GM18502 (cell line): ENCODE results near the gene KCNMA1.

Experiments
- ATAC-seq: cut with Tn5 transposase; IDR thresholded peaks from one replicate; pipeline ENCODE4 v1.9.1; 2021; ENCODE audit warnings: mild to moderate bottlenecking; ENCODE audit not compliant: unreplicated experiment, poor library complexity

The KCNMA1 gene

DNA sequence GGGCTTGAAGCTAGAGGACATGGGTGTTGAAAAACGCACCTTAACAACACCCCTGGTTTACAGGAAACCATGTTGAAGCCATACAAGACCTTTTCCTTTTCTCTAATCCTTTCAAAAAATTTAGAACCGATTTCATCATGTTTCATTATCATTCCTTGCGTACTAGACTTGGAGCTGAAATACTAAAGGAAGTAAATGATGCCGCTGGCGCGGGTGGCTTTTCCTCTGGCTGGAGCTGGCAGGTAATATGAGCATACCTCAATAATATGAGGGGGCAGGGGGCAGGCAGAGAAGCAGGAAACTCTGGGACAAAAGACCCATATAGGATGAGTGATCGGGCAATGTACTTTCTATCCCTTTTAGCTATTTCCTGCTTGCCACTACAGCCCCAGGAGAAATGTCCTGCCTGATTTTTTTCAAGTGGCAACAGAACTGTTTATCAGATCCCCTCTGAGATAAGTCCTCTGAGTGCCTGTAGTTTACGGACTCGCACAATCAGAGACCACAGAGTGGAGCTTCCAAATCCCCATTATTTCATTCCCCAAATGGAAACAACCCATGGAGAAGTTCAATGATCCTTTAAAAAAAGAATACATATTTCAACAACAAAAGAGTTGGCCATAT, 450.1 kb downstream of the KCNMA1 start:
- ATAC-seq: no peak

DNA sequence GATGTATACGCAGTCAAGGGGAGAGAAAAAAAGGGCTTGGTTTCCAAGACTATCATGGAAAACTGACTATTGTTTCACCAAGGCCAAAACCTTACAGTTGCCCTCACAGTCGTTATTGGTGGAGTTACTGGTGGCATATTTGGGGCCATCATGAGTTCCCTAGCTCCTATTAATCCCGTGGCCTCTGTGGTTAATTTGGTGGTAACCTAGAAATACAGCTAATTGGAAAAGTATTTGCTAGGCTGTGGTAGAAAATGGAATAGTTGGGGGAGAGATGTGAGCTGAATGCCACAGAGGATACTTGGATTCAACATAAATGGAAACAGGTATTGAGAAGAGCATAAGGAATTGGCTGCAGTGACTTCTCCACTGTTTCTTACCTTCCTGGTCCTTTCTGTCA, 450.7 kb downstream of the KCNMA1 start:
- no peak for ATAC-seq

DNA sequence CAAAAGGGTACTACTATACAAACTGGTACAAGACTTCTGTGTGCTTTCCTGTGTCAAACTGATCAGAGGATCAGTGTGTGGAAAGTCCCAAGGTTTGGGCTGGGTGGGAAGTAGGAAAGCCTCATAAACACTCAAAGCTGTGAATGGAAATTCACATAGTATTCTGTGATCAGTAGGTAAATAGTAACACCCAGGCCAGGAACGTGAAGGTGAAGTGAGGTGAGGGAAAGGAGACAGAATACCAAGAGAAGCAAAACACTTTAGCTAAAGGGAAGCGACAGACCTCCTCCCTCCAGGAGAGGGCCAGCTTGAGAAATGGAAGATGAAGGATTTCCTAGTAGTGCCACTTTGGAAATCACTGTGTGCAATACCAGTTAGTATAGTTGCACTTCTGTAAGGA, 451.9 kb downstream of the KCNMA1 start:
- ATAC-seq: no peak

DNA sequence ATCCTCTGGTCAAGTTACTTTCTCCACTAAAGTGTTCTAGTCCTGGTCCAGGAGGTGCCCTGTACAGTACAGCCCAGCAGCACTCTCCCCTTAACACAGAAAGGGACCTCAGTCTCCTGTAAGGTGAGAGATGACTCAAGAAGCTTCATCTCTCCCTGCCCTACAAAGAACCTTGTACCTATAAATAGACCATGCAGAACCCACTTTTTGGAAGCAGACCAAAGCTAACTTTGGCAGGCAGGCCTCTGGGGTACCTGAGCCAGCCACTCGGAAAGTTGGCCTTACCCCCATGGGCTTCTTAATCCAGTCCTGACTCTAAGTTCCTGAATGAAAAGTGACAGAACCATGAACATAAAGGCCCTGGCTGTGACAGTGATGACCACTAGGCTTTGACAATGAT, 454.8 kb downstream of the KCNMA1 start:
- no peak for ATAC-seq

DNA sequence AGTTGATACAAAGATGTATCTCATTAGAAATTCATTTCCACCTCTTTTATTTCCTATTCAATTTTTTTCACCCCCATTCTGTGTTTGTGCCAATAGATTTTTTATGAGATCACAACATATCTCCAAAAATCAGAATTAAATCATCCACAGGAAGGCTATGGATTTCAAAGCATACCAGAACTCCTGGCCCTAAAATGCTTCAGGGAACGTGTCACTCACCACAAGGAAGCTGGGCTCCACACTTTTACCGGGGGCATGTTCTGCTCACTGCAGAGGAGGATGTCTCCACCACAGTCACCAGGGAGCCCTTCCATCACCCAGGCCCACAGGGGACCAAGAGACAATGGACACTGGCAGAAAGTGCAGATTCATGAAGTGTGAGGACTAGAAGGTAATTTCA, 456.8 kb downstream of the KCNMA1 start:
- ATAC-seq: no peak

DNA sequence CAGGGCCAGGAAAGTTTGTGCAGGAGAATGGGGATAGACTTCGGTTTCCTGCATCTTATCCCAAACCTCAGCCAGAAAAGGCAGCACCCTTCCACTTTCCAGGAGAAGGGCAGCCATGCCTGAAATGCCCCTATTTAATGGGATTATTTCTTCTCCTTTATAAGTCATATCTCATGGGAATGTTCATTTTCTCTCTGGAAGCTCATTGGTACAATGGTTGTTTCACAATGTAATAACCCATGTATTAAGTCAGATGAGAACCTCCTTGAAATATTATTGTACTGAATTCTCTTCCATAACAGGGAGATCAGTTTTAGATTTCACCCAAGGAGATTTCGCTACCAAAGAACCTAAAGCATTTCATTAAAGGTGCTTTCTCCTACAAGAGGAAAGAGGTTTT, 457.5 kb downstream of the KCNMA1 start:
- no peak for ATAC-seq

DNA sequence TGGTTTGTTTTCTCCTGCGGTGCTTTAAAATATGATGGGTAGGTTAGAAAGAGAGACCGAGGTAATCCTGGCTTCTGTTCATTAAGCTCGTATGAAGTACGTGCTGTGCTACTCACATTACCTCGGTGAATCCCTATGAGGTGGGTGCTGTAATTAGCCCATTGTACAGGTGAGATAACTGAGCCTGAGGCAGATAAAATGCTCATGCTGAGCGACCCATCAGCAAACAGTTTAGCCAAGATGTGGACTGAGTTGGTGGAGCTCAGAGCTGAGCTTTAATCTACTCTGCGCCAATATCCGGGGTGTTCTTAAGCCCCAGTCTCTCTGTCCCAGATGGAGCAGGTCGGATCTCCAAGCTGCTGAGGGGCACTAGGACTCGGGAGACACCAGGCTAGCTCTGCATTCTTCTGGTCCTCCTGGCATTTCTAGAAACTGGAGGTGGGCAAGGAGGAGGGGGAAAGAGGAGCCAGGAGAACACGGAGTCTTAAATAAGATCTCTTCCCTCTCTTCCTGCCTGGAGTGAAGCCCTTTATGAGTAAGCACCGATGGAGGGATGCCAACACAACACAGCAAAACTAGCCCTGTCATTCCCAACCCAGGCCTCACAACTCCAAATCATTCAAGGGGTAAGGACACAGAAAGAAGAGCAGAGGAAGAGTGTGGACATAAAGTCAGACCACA, 458.5 kb downstream of the KCNMA1 start:
- no peak for ATAC-seq

DNA sequence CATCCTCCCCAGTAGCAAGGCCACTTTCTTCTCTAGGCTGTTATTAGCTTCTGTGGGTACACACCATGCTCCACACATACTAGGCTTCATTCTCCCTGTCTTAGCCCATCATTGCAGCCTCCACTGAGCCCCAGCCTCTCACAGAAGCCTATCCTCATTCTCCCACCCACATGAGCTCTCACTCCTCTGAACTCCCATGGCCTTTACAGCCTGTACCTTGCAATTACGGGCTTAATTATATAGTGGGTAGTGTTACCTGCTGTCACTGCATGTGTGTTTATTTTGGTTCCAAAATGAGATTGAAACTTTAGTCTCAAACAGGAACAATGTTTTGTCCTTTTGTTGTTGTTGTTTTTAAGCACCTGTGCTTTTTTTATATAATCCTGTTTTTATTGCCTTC, 460.0 kb downstream of the KCNMA1 start:
- ATAC-seq: no peak

DNA sequence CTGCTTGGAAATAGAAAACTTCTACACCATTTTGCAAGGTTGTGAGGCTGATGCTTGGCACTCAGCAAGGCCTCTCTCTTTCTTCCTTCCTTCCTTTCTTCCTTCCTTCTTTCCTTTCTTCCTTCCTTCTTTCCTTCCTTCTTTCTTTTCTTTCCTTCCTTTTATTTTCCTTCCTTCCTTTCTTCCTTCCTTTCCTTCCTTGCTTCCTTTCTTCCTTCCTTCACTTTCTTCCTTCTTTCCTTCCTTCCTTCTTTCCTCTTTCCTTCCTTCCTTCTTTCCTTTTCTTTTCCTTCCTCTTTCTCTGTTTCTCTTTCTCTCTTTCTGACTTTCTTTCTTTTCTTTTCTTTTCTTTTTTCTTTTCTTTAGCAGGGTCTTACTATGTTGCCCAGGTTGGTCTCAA, 460.4 kb downstream of the KCNMA1 start:
- no peak for ATAC-seq

DNA sequence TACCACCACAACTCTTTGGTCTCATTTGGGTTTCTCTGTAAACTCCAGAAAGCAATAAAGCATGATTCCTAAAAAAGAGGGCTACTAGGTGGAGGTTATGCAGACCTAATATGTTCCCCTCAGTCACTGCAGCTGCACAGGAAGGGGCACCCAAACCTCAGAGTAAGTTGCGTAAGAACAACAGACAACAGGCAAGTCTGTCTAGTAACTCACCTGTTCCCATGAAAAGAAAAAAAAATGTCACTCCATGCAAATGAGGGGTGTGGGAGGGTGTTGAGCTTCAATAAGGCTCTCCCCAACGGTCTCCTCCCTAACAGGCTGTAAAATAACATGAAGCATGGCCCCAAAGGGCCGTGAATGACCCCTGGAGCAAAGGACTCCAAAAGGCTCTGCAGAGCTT, 461.4 kb downstream of the KCNMA1 start:
- ATAC-seq: no peak

DNA sequence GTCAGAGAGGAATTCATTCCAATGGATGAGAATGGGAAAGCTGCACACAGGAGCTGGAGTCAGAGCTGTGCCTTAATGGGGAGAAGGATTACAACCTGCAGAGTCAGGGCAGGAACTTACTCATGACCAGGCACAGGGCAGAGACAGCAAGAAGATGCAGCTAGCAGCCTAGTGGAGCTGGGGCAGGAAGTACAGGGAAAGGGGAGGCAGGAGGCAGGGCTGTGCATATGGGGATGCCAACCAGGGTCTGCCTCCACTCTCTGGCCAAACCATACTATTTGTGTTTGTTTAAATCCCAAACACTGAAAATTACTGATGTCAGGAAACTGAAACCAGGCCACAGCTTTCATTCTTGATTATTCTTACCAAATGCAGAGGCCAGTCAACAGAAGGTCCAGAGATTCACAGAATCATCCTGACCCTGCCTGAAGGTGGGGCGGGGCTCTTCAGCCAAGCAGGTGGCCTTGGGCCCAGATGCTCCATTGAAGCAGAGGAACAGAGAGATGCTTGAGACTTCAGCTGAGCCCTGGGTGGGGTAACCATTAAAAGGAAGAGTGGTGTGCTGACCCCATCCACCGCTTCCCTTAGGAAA, 461.9 kb downstream of the KCNMA1 start:
- no peak for ATAC-seq

DNA sequence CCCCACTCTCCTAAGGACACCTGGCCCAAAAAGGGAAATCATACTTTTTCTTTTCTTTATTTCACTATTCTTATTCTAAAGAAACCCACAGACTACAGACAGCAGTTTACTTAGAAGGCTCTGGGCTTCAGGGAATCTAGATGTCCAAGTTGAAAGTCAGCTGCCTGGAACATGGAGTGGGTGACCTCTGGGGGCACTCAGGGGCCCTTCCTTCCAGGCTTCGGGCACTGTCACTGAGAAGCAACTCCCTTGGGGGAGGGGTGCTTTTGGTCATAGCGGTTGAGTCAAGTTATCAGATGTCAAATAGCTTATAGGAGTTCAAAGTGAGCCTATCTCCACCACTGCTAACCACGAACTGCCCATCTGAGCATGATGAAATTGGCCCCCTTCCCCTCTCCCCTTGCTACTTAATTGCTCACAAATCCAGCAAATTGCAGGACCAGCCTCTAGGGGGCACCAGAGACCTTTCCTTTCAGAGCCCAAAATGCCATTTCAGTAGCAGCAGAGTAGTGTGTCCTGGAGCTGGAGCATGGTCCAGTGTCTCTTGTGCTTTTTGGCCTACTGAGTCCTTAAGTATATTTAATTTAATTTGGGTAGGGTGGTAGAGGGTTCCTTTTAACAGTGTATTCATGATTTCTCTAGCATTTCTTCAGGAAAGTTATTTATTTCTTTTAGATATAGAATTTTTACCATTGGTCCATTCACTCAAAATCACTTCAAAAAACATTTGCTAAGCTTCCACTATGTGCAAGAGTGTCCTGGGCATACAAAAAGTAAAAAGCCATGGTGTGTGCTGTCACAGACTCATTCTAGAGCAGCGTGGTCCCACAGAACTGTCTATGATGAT, 463.8 kb downstream of the KCNMA1 start:
- ATAC-seq: peak; percentile 62

DNA sequence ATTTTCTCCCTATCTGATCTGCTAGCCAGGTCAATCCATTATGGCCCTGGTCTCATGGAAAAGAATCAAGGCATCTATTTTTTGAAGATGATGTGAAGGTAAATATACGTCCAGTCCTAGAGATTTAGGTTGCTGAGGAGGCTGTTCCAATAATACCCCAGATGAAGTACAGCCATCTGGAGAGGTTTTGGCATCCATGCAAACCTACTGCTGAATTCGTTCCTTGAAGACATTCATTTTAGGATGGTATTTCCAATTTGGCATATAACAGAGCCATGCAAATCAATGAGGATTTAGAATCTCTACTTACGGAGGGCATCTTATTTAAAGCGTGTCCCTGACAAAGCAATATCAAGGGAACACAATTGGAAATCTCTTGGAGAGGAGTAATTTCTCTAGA, 465.5 kb downstream of the KCNMA1 start:
- no peak for ATAC-seq

DNA sequence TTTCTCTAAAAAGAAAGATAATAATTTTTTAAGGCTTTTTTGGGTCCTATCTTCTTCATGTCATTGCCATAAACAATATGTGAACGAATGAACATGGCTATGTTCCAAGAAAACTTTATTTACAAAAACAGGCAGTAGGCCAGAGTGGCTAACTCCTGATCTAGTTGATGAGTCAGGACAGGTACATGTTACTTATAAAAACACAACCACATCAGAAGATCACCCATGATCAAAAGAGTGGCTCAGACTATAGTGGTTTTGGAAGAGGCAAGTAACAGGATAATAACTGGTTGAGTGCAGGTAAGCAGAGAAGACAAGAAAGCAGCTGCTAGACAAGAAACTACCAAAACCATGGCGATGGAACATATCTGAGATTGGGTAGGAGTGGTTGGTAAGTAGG, 468.7 kb downstream of the KCNMA1 start:
- no peak for ATAC-seq

DNA sequence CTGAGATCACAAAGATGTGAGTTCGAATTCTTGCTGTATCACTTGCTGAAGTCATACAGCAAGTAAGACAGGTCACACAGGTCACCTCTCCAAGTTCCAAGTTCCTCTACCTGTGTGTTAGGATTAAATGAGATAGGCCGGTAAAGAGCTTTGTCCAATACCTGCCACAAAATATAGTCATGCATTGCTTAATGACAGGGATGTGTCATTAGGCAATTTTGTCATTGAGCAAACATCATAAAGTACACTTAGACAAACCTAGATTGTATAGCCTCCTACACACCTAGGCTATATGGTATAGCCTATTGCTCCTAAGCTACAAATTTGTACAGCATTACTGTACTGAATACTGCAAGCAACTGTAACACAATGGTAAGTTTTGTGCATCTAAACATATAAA, 469.4 kb downstream of the KCNMA1 start:
- ATAC-seq: no peak

DNA sequence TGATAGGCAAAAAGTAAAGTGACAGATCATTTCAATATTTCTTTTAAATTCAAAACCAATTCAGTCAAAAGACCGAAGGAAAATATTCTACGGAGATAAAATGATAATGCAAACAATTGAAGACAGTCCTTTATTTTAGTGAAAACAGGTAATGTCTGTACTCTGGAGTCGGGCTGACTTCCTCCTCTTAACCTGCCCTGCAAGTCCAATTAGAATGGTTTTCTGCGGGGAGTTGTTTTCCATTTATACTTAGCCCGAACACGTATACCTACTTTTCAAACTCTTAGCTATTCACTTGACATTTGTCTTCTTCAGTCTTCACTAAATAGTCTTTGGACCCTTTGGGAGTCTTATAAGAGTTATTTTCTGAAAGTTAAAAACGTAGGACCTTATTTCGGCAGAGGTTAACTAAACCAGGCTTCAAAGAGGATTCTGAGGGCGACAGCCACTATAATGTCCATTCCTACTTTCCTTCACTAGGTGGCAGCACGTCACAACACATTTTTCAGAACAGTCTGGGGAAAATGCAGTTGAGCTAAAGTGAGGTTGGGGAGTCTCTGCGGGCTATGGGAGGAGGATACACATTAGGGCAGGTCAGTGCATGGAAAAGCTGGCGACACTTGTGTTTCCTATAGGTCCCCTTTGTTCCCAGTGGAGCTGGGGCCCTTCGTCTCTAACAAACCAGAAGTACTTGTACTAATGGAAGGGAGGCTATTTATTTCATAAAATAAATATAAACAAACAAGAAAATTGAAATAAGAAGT, 472.0 kb downstream of the KCNMA1 start:
- peak; percentile 73 for ATAC-seq

DNA sequence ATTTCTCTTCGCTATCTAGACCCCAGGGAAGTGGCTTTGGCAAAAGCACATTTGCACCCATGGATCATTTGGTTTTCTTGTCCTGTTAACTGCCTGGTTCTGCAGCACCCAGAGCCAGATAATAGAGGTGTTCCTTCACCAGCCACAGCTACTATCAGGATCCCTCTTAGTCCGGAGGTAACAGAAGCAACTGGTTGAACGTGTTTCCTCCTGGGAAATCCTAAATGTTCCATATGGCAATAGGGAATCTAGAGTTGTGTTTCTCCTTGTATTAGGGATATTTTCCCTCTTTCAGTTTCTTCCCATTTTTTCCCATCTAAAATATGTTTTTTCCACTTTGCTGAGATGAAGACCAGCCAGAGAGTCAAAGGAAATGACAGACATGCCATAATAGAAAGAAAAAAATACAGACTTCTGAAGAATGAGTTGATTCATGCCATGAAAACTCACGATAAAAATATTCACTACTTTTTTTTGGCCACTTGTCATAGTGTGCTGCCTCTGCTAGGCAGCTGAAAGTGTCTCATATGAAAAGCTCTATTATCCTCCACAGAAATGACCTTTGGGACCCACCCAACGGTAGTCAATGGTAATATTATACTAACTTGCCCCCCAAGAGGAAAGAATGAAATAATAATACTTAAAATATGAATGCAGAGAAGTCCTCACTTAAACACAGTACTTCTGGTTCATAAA, 472.8 kb downstream of the KCNMA1 start:
- no peak for ATAC-seq

DNA sequence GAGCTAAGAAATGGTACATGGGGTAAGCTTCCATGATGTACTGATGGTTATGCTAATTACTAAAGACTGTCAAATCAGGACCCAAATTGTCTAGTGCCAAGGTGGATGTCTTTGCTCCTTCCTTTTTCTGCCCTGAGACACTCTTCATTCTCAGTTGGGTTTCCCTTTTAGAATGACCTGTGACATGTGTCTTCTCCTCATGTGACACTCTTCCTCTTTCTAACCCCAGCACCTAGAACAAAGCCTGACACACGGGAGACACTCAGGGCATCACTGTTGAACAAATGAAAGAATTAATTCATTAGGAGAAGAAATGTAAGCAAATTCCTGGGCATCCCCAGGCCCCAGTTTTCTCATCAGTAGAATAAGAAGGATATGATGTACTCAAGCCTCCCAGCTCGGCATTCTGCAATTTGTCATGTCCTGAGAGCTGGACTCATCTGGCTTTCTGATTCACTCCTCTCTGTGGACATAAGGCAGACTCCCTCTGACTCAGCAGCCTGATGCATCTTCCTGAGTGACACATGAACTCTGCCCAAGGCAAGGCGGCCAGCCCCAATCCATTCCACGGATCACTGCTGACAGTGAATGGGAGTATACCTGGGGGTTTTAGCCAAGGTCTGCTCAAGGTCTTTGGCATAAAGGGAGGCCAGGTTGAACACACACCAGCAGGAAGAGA, 473.8 kb downstream of the KCNMA1 start:
- no peak for ATAC-seq

DNA sequence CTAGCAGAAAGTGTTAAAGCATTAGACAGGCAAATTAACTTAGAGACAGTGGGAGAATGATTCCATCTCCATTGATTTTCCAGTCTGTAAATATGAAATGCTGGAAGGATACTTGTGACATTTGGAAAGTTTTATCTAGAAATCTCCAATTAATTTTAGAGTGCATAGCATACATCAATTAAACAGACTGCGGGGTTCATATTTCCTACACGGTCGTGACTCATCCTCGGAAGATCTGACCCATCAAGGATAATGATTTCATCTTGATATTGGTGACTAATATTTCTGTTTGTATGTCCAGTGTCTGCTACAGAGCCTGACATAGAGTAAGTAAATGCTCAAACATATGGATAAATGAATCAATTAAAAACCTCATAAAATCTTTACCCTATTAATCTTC, 474.9 kb downstream of the KCNMA1 start:
- ATAC-seq: no peak
